Epithelial cell of esophagus (primary cell): Measurements from ENCODE around the gene KLHL29.

Experiments used
- DNase-seq: peaks from one replicate; pipeline ENCODE4 v3.0.0; 2010; ENCODE audit warnings: low read depth
- H3K4me3 ChIP-seq: 2 replicates; pipeline ENCODE4 v1.5.1; 2011; ENCODE audit warnings: mild to moderate bottlenecking, low read length, control low read depth
- TF ChIP-seq, protein P1 (sequence below): IDR thresholded peaks from 2 replicates; pipeline ENCODE4 v1.5.1; 2011; ENCODE audit warnings: low read depth, mild to moderate bottlenecking, low read length, control low read depth, inconsistent platforms; ENCODE audit not compliant: insufficient read depth; ENCODE audit errors: missing control alignments

Gene KLHL29

GRCh38 chr2:23529659-23530058 is 144.7 kb downstream of the KLHL29 start:
- no peak for DNase-seq
- TF ChIP-seq, protein P1, sequence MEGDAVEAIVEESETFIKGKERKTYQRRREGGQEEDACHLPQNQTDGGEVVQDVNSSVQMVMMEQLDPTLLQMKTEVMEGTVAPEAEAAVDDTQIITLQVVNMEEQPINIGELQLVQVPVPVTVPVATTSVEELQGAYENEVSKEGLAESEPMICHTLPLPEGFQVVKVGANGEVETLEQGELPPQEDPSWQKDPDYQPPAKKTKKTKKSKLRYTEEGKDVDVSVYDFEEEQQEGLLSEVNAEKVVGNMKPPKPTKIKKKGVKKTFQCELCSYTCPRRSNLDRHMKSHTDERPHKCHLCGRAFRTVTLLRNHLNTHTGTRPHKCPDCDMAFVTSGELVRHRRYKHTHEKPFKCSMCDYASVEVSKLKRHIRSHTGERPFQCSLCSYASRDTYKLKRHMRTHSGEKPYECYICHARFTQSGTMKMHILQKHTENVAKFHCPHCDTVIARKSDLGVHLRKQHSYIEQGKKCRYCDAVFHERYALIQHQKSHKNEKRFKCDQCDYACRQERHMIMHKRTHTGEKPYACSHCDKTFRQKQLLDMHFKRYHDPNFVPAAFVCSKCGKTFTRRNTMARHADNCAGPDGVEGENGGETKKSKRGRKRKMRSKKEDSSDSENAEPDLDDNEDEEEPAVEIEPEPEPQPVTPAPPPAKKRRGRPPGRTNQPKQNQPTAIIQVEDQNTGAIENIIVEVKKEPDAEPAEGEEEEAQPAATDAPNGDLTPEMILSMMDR = no peak

GRCh38 chr2:23530206-23530908 is 145.4 kb downstream of the KLHL29 start:
- no peak for DNase-seq
- H3K4me3 ChIP-seq = no peak overlapping the region
- TF ChIP-seq, protein P1 = no peak

More at GRCh38 chr2:23529659-23530058, 144.7 kb downstream of the KLHL29 start:
- H3K4me3 ChIP-seq = no peak overlapping the region

DNA sequence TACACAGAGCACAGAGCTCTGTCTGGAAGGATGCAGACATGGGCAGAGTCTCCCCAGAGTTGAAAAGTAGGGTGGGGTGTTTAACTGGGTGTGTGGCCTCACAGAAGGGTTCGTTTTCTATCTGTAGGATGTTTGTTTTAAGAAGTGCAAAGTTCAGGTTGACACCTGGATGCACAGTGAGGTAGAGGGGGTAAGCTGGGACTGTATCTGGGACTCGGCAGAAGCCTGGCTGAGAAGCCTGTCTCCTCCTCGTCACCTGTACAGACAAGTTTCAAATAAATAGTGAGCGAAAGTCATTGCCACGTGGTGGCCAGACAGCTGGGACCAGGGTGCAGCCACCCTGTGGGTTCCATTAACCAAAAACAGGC is 145.9 kb downstream of the KLHL29 start:
- H3K4me3 ChIP-seq = no peak overlapping the region
- TF ChIP-seq, protein P1 = no peak
- DNase-seq = no peak

DNA sequence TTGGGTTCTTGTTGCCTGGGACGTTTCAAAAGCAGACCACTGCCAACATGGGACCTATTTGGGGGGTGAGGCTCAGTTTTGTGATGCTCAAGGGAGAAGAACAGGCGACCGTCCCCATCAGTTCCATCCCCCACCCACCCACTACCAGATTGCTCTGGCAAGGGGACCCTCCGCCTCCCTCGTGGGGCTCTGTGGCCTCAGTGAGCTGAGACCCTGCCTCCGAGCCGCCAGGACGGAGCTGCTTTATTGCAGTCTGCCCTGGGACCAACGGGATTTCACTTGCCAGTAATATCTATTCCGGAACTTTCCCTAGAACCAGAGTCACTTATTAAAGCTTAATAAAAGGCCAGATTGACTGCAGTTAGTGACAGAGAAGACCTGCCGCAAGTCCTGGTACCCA is 146.3 kb downstream of the KLHL29 start:
- TF ChIP-seq, protein P1 = no peak
- H3K4me3 ChIP-seq = no peak overlapping the region
- DNase-seq = no peak

DNA sequence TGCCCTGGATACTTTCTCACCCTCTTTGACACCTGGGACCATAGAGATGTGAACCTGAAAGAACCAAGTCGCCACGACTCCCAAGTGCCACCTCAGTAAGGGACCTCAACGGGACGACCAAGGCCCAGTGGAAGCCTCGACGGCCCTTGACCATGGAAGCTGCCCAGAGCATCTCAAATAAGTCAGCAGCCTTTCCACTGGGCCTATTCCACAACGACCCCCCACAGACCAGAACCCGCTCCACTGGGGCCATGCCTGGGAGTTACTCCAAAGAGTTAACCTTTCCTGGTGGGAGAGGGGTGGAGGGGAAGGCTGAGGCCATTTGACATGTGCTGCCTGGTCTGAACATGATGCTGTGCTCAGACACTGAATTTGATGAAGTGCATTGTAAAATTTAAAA is 146.9 kb downstream of the KLHL29 start:
- H3K4me3 ChIP-seq = no peak overlapping the region
- TF ChIP-seq, protein P1 = no peak
- no peak for DNase-seq

DNA sequence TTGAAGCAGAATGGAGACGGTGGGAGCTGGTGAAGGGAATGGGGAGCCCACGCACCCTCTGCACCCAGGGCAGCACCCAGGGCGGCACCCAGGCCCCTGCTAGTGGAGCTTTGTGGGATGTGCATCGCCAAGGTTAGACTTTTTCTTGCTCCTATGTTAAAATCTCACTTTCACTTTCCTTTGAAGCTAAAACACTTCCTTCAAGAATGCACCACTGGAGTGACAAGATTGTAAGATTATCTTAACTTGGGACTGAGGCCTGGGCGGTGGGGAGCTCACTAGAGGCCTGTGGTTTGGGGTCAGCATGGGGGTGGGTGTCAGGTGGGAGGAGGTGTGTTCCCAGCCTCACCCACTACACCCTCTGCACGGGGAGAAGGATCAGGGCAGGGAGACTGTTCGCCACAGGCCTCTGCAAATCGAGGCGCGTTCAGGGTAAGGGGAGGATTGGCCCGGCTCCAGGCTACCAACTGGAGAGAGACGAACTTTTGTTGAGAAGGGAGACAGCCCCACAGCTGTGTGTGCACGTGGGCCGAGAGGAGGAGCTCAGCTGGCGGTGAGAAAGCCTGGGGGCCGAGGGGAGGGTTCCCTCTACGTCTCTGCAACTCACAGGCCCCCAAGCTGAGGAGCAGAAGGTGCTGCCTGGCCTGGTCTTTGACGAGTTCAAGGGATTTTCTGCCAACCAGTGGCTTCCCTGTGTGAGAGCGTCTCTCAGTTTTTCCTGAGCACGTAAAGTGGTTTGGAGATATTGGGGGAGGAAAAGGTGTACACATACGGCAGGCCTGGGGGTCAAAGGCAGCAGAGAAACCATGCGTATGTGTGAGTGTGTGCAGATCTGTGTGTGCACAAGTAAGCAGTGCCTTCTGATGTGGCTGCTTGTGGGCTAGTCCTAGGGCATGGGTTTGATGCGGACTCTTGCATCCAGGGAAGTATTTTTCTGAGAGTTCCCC is 147.7 kb downstream of the KLHL29 start:
- no peak for DNase-seq
- TF ChIP-seq, protein P1 = no peak
- H3K4me3 ChIP-seq = no peak overlapping the region
